Breast epithelium (tissue), 3 donors: ENCODE results near the gene FYN.

ENCODE experiments used
- POLR2A ChIP-seq: fragments of 450-650 bp; IDR thresholded peaks from one replicate; pipeline ENCODE4 v1.6.1; 2016; ENCODE audit warnings: antibody characterized with exemption, mild to moderate bottlenecking, moderate library complexity
- TF ChIP-seq, protein P1 (sequence below), 3 donors: fragments of 450-650 bp; IDR thresholded peaks; one replicate each; pipeline ENCODE4 v1.5.1; 2016 to 2017; ENCODE audit warnings: antibody characterized with exemption in 3 of 3, mild to moderate bottlenecking in 3 of 3, moderate library complexity in 3 of 3

DNA sequence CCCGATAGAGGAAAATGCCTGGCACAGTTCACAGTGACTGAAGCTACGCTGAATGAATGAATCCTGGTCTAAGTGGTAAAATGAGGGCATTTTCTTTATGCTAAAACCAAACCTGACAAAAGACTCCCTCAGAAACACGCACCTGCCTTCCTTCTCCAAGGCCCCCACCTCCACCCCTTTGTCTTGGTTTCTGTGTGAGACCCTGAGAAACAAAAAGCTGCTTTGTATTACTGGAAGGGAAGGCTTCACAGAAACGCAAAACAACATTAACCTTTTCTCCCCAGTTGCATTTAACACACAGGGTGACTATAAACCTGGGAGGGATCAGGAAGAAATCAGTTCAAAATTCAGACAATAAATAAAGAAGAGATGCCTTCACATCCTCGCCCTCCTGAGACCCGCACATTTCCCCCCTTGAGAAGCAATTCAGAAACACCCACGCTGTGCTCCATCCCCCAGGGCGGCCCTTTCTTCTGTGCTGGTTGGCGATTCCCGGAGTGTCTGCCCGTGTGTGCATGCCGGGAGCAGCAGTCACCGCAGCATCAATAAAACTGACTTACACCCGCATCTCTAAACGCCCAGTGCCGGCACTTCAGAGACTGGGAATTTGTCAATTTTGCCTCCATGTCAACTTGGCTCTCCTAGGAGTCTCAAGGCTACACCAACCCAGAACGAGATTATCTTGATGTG is 200.3 kb downstream of the FYN start:
- TF ChIP-seq, protein P1, sequence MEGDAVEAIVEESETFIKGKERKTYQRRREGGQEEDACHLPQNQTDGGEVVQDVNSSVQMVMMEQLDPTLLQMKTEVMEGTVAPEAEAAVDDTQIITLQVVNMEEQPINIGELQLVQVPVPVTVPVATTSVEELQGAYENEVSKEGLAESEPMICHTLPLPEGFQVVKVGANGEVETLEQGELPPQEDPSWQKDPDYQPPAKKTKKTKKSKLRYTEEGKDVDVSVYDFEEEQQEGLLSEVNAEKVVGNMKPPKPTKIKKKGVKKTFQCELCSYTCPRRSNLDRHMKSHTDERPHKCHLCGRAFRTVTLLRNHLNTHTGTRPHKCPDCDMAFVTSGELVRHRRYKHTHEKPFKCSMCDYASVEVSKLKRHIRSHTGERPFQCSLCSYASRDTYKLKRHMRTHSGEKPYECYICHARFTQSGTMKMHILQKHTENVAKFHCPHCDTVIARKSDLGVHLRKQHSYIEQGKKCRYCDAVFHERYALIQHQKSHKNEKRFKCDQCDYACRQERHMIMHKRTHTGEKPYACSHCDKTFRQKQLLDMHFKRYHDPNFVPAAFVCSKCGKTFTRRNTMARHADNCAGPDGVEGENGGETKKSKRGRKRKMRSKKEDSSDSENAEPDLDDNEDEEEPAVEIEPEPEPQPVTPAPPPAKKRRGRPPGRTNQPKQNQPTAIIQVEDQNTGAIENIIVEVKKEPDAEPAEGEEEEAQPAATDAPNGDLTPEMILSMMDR (IDR thresholded peaks at IDR 0.05), result no peak
- TF ChIP-seq POLR2A, result no peak
